HEK293 (cell line): ENCODE results near the gene HOXA11.

Experiments
- CTCF ChIA-PET: fragments of 350-600 bp; formaldehyde crosslinking; extraction: SDS; loops from one replicate; lab custom pipeline; 2021; ENCODE audit warnings: antibody characterized with exemption; lab: Yijun Ruan, JAX
- POLR2A ChIA-PET: fragments of 300-600 bp; formaldehyde crosslinking; extraction: SDS; loops from one replicate; lab custom pipeline; 2020; ENCODE audit warnings: antibody characterized with exemption, inconsistent platforms; lab: Yijun Ruan, JAX
- H3K27ac ChIP-seq: fragments of 200-500 bp; sonication (Bioruptor generic); 2 replicates; pipeline ENCODE4 v1.5.1; 2014; ENCODE audit warnings: low read depth, low read length, control low read depth, inconsistent platforms; ENCODE audit errors: extremely low read depth
- H3K36me3 ChIP-seq, 2 experiments: fragments of 200-500 bp in 1 of 2; sonication (Bioruptor generic) in 1 of 2; 1 replicate in 1 of 2; 2 replicates in 1 of 2; pipeline ENCODE4 v1.5.1; 2014 to 2017; ENCODE audit warnings: inconsistent platforms in 2 of 2, low read length in 2 of 2; ENCODE audit not compliant: control insufficient read depth in 2 of 2, insufficient read depth in 1 of 2
- H3K4me1 ChIP-seq: fragments of 200-500 bp; sonication (Bioruptor generic); 2 replicates; pipeline ENCODE4 v1.5.1; 2014; ENCODE audit warnings: mild to moderate bottlenecking, low read length, inconsistent platforms; ENCODE audit not compliant: control insufficient read depth, insufficient read depth
- H3K4me3 ChIP-seq: 2 replicates; pipeline ENCODE4 v1.5.1; 2011; ENCODE audit warnings: low read depth, mild to moderate bottlenecking, control low read depth, low read length, moderate library complexity
- H3K9me3 ChIP-seq: fragments of 200-500 bp; sonication (Bioruptor generic); 2 replicates; pipeline ENCODE4 v1.5.1; 2014; ENCODE audit warnings: low read depth, low read length, inconsistent platforms; ENCODE audit not compliant: control insufficient read depth, insufficient read depth
- FEZF1 ChIP-seq: fragments of 450-650 bp; formaldehyde crosslinking; IDR thresholded peaks from 2 replicates; pipeline ENCODE4 v1.5.1; 2016; ENCODE audit warnings: missing biosample characterization, missing genetic modification characterization
- GFI1B ChIP-seq: fragments of 450-650 bp; formaldehyde crosslinking; IDR thresholded peaks from 2 replicates; pipeline ENCODE4 v1.5.1; 2016; ENCODE audit warnings: missing biosample characterization, missing genetic modification characterization
- HOXD13 ChIP-seq: sonication (generic); formaldehyde crosslinking; IDR thresholded peaks from 2 replicates; pipeline ENCODE4 v1.8.0; 2022; ENCODE audit warnings: missing genetic modification reagents, borderline replicate concordance
- IKZF3 ChIP-seq: fragments of 450-650 bp; IDR thresholded peaks from 2 replicates; pipeline ENCODE4 v1.5.0; 2018; ENCODE audit warnings: missing biosample characterization, mild to moderate bottlenecking, missing genetic modification characterization, moderate library complexity
- KLF1 ChIP-seq: fragments of 450-650 bp; formaldehyde crosslinking; IDR thresholded peaks from 2 replicates; pipeline ENCODE4 v1.5.1; 2016; ENCODE audit warnings: missing biosample characterization, missing genetic modification characterization
- KLF10 ChIP-seq: fragments of 450-650 bp; IDR thresholded peaks from 2 replicates; pipeline ENCODE4 v1.5.1; 2018; ENCODE audit warnings: missing biosample characterization, mild to moderate bottlenecking, missing genetic modification characterization
- KLF7 ChIP-seq: fragments of 450-650 bp; formaldehyde crosslinking; IDR thresholded peaks from 2 replicates; pipeline ENCODE4 v1.5.1; 2016; ENCODE audit warnings: missing biosample characterization, missing genetic modification characterization, borderline replicate concordance
- KLF9 ChIP-seq: fragments of 450-650 bp; formaldehyde crosslinking; IDR thresholded peaks from 2 replicates; pipeline ENCODE4 v1.5.1; 2016; ENCODE audit warnings: missing biosample characterization, missing genetic modification characterization, low read depth
- OVOL3 ChIP-seq: fragments of 450-650 bp; formaldehyde crosslinking; IDR thresholded peaks from 2 replicates; pipeline ENCODE4 v1.5.1; 2016; ENCODE audit warnings: missing biosample characterization, missing genetic modification characterization
- ZBTB11 ChIP-seq: fragments of 450-650 bp; formaldehyde crosslinking; conservative IDR thresholded peaks from 2 replicates; pipeline ENCODE4 v1.5.1; 2016; ENCODE audit warnings: low read depth, missing biosample characterization, missing genetic modification characterization
- ZBTB8A ChIP-seq: fragments of 450-650 bp; formaldehyde crosslinking; IDR thresholded peaks from 2 replicates; pipeline ENCODE4 v1.5.1; 2016; ENCODE audit warnings: missing biosample characterization, missing genetic modification characterization
- ZNF133 ChIP-seq: fragments of 450-650 bp; formaldehyde crosslinking; IDR thresholded peaks from 2 replicates; pipeline ENCODE4 v1.5.1; 2016; ENCODE audit warnings: missing biosample characterization, missing genetic modification characterization
- ZNF18 ChIP-seq: fragments of 450-650 bp; formaldehyde crosslinking; IDR thresholded peaks from 2 replicates; pipeline ENCODE4 v1.5.1; 2016; ENCODE audit warnings: missing biosample characterization, missing genetic modification characterization
- ZNF248 ChIP-seq: fragments of 450-650 bp; formaldehyde crosslinking; IDR thresholded peaks from 2 replicates; pipeline ENCODE4 v1.5.1; 2017; ENCODE audit warnings: missing biosample characterization, missing genetic modification characterization
- ZNF292 ChIP-seq: fragments of 450-650 bp; formaldehyde crosslinking; IDR thresholded peaks from 2 replicates; pipeline ENCODE4 v1.5.1; 2016; ENCODE audit warnings: low read depth, missing biosample characterization, missing genetic modification characterization, borderline replicate concordance
- ZNF341 ChIP-seq: fragments of 450-650 bp; formaldehyde crosslinking; IDR thresholded peaks from 2 replicates; pipeline ENCODE4; 2016; ENCODE audit warnings: low read depth, missing biosample characterization, missing genetic modification characterization
- ZNF366 ChIP-seq: fragments of 450-650 bp; formaldehyde crosslinking; conservative IDR thresholded peaks from 2 replicates; pipeline ENCODE4 v1.5.1; 2016; ENCODE audit warnings: missing biosample characterization, missing genetic modification characterization
- ZNF37A ChIP-seq: fragments of 450-650 bp; IDR thresholded peaks from 2 replicates; pipeline ENCODE4 v1.5.1; 2018; ENCODE audit warnings: missing biosample characterization, missing genetic modification characterization
- ZNF391 ChIP-seq: fragments of 450-650 bp; formaldehyde crosslinking; IDR thresholded peaks from 2 replicates; pipeline ENCODE4 v1.5.1; 2016; ENCODE audit warnings: low read depth, missing biosample characterization, missing genetic modification characterization, borderline replicate concordance
- ZNF449 ChIP-seq: fragments of 450-650 bp; formaldehyde crosslinking; IDR thresholded peaks from 2 replicates; pipeline ENCODE4 v1.5.1; 2017; ENCODE audit warnings: missing biosample characterization, mild to moderate bottlenecking, missing genetic modification characterization, moderate library complexity
- ZNF48 ChIP-seq: fragments of 450-650 bp; formaldehyde crosslinking; IDR thresholded peaks from 2 replicates; pipeline ENCODE4 v1.5.1; 2016; ENCODE audit warnings: missing biosample characterization, missing genetic modification characterization
- ZNF571 ChIP-seq: fragments of 450-650 bp; formaldehyde crosslinking; IDR thresholded peaks from 2 replicates; pipeline ENCODE4 v1.5.0; 2017; ENCODE audit warnings: missing biosample characterization, missing genetic modification characterization
- ZNF621 ChIP-seq: fragments of 450-650 bp; formaldehyde crosslinking; IDR thresholded peaks from 2 replicates; pipeline ENCODE4 v1.5.1; 2017; ENCODE audit warnings: missing biosample characterization, missing genetic modification characterization
- ZNF629 ChIP-seq: fragments of 450-650 bp; formaldehyde crosslinking; IDR thresholded peaks from 2 replicates; pipeline ENCODE4 v1.5.1; 2017; ENCODE audit warnings: missing biosample characterization, missing genetic modification characterization
- ZNF645 ChIP-seq: fragments of 450-650 bp; formaldehyde crosslinking; IDR thresholded peaks from 2 replicates; pipeline ENCODE4; 2016; ENCODE audit warnings: missing biosample characterization, missing genetic modification characterization
- ZNF704 ChIP-seq: fragments of 450-650 bp; formaldehyde crosslinking; IDR thresholded peaks from 2 replicates; pipeline ENCODE4 v1.5.1; 2016; ENCODE audit warnings: missing biosample characterization, missing genetic modification characterization
- ZNF843 ChIP-seq: fragments of 450-650 bp; formaldehyde crosslinking; IDR thresholded peaks from 2 replicates; pipeline ENCODE4 v1.5.1; 2016; ENCODE audit warnings: missing biosample characterization, missing genetic modification characterization
- ZSCAN30 ChIP-seq: fragments of 450-650 bp; IDR thresholded peaks from 2 replicates; pipeline ENCODE4 v1.5.1; 2018; ENCODE audit warnings: missing biosample characterization, mild to moderate bottlenecking, missing genetic modification characterization, moderate library complexity

The HOXA11 gene

GRCh38 chr7:27148756-27149641 is 36.0 kb downstream of the HOXA11 start:
- ChIA-PET CTCF (interaction anchor here (0.6 to 4.3 kb wide), 20 partner anchors 8 to 1256 kb away, joined by 3 to 50 read pairs (median 4); partner anchors contain the start of gene HOXA4), POLR2A (interaction anchor here (0.5 to 5.6 kb wide), 16 partner anchors 8 to 1286 kb away, joined by 3 to 42 read pairs (median 4); partner anchors contain the start of genes HOXA1, HOXA10, HOXA7 and HOXA9)
- peaks cover 0 to 50% of the 10 kb centered on the region in 2 experiments; a peak in 2 of 3 replicates for H3K36me3 ChIP-seq
- peak overlapping the region; percentile 59 for H3K4me3 ChIP-seq
- peak overlapping the region; percentile 99 for H3K27ac ChIP-seq
- H3K9me3 ChIP-seq, result no peaks in the 10 kb centered on the region
- peaks cover 17% of the 10 kb centered on the region for H3K4me1 ChIP-seq
- no peak for TF ChIP-seq ZNF248 (tag by site-specific recombination)
- no peak for TF ChIP-seq ZNF133
- TF ChIP-seq ZSCAN30 (tag by site-specific recombination), result peak; percentile 42; the same call in 1 of the 2 replicates
- no peak for TF ChIP-seq ZNF37A (tag by site-specific recombination)
- no peak for TF ChIP-seq ZNF391
- TF ChIP-seq ZNF629, result no peak
- TF ChIP-seq KLF10 (tag by site-specific recombination), result peak; percentile 22; the same call in 1 of the 2 replicates
- TF ChIP-seq KLF1 (tag by site-specific recombination), result no peak
- TF ChIP-seq OVOL3 (tag by site-specific recombination), result no peak
- peak; percentile 17; the same call in 1 of the 2 replicates for TF ChIP-seq KLF9
- peak; percentile 85 for TF ChIP-seq IKZF3 (tag by site-specific recombination)
- TF ChIP-seq GFI1B (tag by site-specific recombination), result peak; percentile 71; the same call in 1 of the 2 replicates
- no peak for TF ChIP-seq ZNF292 (tag by site-specific recombination)
- no peak for TF ChIP-seq ZNF704 (tag by site-specific recombination)
- no peak for TF ChIP-seq ZNF571 (tag by site-specific recombination)
- TF ChIP-seq ZNF621, result no peak
- peak; percentile 59; the same call in 1 of the 2 replicates for TF ChIP-seq KLF7
- peak; percentile 45; the same call in 1 of the 2 replicates for TF ChIP-seq ZNF366 (tag by site-specific recombination)
- TF ChIP-seq ZNF843, result peak; percentile 81
- TF ChIP-seq ZNF18 (tag by site-specific recombination), result 0 out of 2 replicates have a peak, but pooled peaks have one; percentile 37
- TF ChIP-seq FEZF1 (tag by site-specific recombination), result peak; percentile 87
- 0 out of 2 replicates have a peak, but pooled peaks have one; percentile 41 for TF ChIP-seq HOXD13 (CRISPR knock-in tag)
- TF ChIP-seq ZBTB8A (tag by site-specific recombination), result peak; percentile 76
- peak; percentile 19; the same call in 1 of the 2 replicates for TF ChIP-seq ZNF341 (tag by site-specific recombination)
- no peak for TF ChIP-seq ZNF48
- peak; percentile 10; the same call in 1 of the 2 replicates for TF ChIP-seq ZBTB11 (tag by site-specific recombination)
- peak; percentile 64; the same call in 1 of the 2 replicates for TF ChIP-seq ZNF449 (tag by site-specific recombination)
- TF ChIP-seq ZNF645 (tag by site-specific recombination), result no peak
